ENCODE data around the gene CIITA.

CIITA gene

DNA sequence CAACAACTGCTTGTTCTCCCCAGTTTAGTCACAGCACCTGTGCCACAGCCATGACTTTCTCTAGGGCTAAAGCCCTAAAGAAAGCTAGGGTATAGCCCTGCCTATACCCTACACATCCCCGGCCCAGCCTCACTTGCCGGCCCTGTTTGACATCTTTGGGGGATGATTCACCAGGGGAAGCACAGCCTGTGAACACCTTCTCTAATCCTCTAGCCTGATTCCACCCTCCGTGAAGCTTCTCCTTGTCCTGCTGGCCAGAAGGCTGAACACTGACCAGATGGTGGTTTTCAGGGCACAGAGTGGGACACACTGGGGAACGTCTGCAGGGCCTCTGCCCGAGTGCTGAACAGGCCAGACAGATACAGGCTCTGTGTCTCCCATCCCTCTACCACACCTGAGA lies 73.4 kb downstream of the CIITA start:
- TF ChIP-seq CTCF (IDR thresholded peaks at IDR 0.05; ENCODE audit: insufficient read depth, low read length, poor library complexity, severe bottlenecking): no peak
- no peak for TF ChIP-seq EZH2phosphoT487 (conservative IDR thresholded peaks at IDR 0.05; ENCODE audit: low read length)

DNA sequence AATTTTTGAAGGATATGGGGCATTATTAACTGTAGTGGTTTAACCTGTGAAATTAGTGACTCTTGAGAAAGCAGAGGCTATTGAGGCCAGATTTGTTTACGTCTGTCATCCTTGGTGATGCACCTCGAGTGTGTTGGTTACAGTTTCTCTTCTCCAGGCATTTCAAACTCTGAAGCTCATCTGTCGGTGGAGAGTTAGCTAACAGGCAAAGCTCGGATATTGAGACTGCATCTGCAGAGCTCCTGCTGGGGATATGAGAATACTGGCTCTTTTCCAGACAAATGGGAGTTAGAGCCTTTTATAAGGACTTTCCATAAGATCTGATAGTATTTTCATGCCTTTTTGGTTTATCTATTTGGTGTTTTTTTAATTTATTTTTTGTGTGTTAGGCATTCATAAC lies 74.0 kb downstream of the CIITA start:
- H3K79me2 ChIP-seq (ENCODE audit: insufficient read depth, low read length): peaks cover 11% of the 10 kb centered on the region; the same call in 1 of the 2 replicates
- no peak for TF ChIP-seq EZH2phosphoT487 (conservative IDR thresholded peaks at IDR 0.05; ENCODE audit: low read length)
- TF ChIP-seq CTCF (IDR thresholded peaks at IDR 0.05; ENCODE audit: insufficient read depth, low read length, poor library complexity, severe bottlenecking): no peak
- no peak overlapping the region for H3K4me2 ChIP-seq (ENCODE audit: low read depth, low read length, poor library complexity, severe bottlenecking)
- H2AFZ ChIP-seq (ENCODE audit: low read depth, low read length, severe bottlenecking): no peak overlapping the region
- no peak overlapping the region for H3K9ac ChIP-seq (ENCODE audit: low read length)
- H3K27ac ChIP-seq (ENCODE audit: low read depth, low read length): no peak overlapping the region
- no peaks in the 10 kb centered on the region for H3F3A ChIP-seq (ENCODE audit: insufficient read depth)
- H3K27me3 ChIP-seq (ENCODE audit: low read length): no peaks in the 10 kb centered on the region
- H4K20me1 ChIP-seq (ENCODE audit: low read depth, low read length): no peaks in the 10 kb centered on the region; the same call in 1 of the 2 replicates
- no peak overlapping the region for H3K4me3 ChIP-seq (ENCODE audit: insufficient read depth, low read length, poor library complexity, severe bottlenecking)
- H3K9me3 ChIP-seq (ENCODE audit: insufficient read depth, low read length): no peaks in the 10 kb centered on the region
- H3K36me3 ChIP-seq (ENCODE audit: low read length): no peaks in the 10 kb centered on the region
- no peaks in the 10 kb centered on the region for H3K9me2 ChIP-seq (replicated peaks; ENCODE audit: insufficient read depth, low read length)

More for the DNA sequence above, 73.4 kb downstream of the CIITA start:
- no peaks in the 10 kb centered on the region for H3K9me2 ChIP-seq (replicated peaks; ENCODE audit: insufficient read depth, low read length)
- no peaks in the 10 kb centered on the region; the same call in 1 of the 2 replicates for H4K20me1 ChIP-seq (ENCODE audit: low read depth, low read length)
- no peak overlapping the region for H2AFZ ChIP-seq (ENCODE audit: low read depth, low read length, severe bottlenecking)
- H3K36me3 ChIP-seq (ENCODE audit: low read length): no peaks in the 10 kb centered on the region
- H3K9ac ChIP-seq (ENCODE audit: low read length): no peak overlapping the region
- H3K9me3 ChIP-seq (ENCODE audit: insufficient read depth, low read length): no peaks in the 10 kb centered on the region
- no peak overlapping the region for H3K4me3 ChIP-seq (ENCODE audit: insufficient read depth, low read length, poor library complexity, severe bottlenecking)
- H3K27me3 ChIP-seq (ENCODE audit: low read length): no peaks in the 10 kb centered on the region
- H3K4me2 ChIP-seq (ENCODE audit: low read depth, low read length, poor library complexity, severe bottlenecking): no peak overlapping the region
- H3K27ac ChIP-seq (ENCODE audit: low read depth, low read length): no peak overlapping the region
- H3F3A ChIP-seq (ENCODE audit: insufficient read depth): no peaks in the 10 kb centered on the region
- peaks cover 11% of the 10 kb centered on the region; the same call in 1 of the 2 replicates for H3K79me2 ChIP-seq (ENCODE audit: insufficient read depth, low read length)

DNA sequence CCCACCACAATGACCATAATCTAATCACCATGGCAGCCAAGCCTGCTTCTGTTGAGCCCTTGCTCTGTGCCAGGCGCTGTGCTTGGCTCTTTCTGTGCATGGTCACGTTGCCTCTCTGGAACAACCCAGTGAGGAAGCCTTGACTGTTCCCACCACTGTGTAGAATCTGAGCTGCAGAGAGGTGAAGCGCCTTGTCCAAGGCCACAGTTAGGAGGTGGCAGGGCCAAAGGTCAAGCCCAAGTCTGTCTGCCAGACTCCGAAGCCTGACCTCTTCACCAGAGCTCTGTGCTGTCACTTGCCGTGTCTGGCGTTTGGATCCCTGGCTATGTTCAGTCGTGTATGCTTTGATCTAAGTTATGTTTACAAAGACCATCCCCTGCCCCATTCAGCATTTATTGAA lies 77.9 kb downstream of the CIITA start:
- Histone ChIP-seq H3K4me3 (ENCODE audit: insufficient read depth, low read length, poor library complexity, severe bottlenecking) (no peak overlapping the region), H3K4me2 (ENCODE audit: low read depth, low read length, poor library complexity, severe bottlenecking) (no peak overlapping the region), H3K9me3 (ENCODE audit: insufficient read depth, low read length) (no peaks in the 10 kb centered on the region), H3K27ac (ENCODE audit: low read depth, low read length) (no peak overlapping the region), H3F3A (ENCODE audit: insufficient read depth) (no peaks in the 10 kb centered on the region), H3K9ac (ENCODE audit: low read length) (no peak overlapping the region), H2AFZ (ENCODE audit: low read depth, low read length, severe bottlenecking) (no peak overlapping the region), H4K20me1 (ENCODE audit: low read depth, low read length) (no peaks in the 10 kb centered on the region), H3K79me2 (ENCODE audit: insufficient read depth, low read length) (peaks cover 11% of the 10 kb centered on the region; the same call in 1 of the 2 replicates), H3K27me3 (ENCODE audit: low read length) (no peaks in the 10 kb centered on the region), H3K9me2 (replicated peaks; ENCODE audit: insufficient read depth, low read length) (no peaks in the 10 kb centered on the region), H3K36me3 (ENCODE audit: low read length) (no peaks in the 10 kb centered on the region)
- TF ChIP-seq EZH2phosphoT487 (conservative IDR thresholded peaks at IDR 0.05; ENCODE audit: low read length): no peak
- no peak for TF ChIP-seq CTCF (IDR thresholded peaks at IDR 0.05; ENCODE audit: insufficient read depth, low read length, poor library complexity, severe bottlenecking)

Data from SU-DHL-6 (cell line).